ENCODE data around the gene RFNG.

Gene RFNG

DNA sequence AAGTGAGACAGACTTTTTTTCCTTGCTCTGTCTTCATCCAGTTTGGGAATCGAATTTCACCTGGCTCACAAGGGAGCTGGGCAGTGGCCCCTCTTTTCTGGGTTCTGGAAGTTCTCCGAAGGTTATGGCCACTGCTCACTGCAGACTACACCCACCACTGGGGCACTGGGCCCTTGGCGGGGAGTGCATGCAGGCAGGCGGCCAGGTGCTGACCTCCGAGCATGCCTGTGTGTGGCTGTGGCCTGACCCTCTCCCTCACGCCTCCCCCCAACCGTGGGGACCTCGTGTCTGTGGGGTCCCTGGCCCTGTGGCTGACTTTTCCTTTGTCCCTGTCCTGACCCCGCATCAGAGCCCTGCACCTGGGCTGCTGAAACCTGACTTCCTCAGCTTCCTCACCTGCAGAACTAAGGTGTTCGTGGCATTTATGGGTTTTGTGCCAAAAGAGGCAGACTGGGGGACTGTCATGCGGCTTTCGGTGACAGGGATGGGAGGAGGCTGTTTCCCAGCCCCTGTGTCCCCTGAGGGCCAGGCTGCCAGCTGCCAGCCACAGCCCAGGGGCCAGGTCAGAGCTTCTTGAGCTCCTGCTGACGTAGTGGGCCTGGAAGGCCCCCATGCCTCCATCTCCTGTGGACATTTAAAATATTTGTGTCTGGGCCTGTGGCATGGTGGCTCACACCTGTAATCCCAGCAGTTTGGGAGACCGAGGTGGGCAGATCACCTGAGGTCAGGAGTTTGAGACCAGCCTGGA lies 52.7 kb downstream of the RFNG start:
- DNase-seq: no peak

DNA sequence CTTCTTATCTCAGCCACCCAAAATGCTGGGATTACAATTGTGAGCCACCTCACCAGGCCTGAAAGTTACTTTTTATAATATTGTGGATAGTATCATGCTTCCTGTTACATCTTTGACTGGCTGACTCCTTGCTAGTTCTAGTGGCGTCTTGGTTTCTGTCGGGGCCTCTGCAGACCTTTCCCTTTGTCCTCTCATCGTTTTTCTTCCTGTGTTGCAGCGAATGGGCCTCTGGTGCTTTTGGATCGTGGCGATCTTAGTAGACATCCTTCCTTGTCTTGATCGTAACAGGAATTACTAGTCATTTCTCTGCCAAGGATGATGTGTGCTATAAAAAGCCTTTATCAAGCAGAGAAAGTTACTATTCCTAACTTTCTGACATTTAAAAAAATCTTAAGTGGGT lies 53.4 kb downstream of the RFNG start:
- no peak for DNase-seq

Data from activated CD4-positive, CD25-positive, alpha-beta regulatory T cell treated with anti-CD3 and anti-CD28 coated beads, Interleukin-2, amount 50 U/mL, for 72 hours (primary cell).